WTC11 (cell line): ENCODE measurements around the gene KLRG1.

Experiments used
- CREB1 ChIP-seq: sonication (generic); formaldehyde crosslinking; IDR thresholded peaks from 2 replicates; pipeline ENCODE4 v1.8.0; 2023; ENCODE audit warnings: mild to moderate bottlenecking, missing genetic modification reagents
- ETV6 ChIP-seq: sonication (generic); formaldehyde crosslinking; IDR thresholded peaks from 2 replicates; pipeline ENCODE4 v1.8.1; 2022; ENCODE audit warnings: mild to moderate bottlenecking, missing genetic modification reagents
- FOXP1 ChIP-seq: sonication (generic); formaldehyde crosslinking; IDR thresholded peaks from 2 replicates; pipeline ENCODE4 v1.8.0; 2022; ENCODE audit warnings: missing genetic modification reagents, mild to moderate bottlenecking, moderate library complexity, borderline replicate concordance
- TF ChIP-seq, protein P1 (sequence below): sonication (generic); formaldehyde crosslinking; IDR thresholded peaks from 2 replicates; pipeline ENCODE4 v1.8.0; 2022; ENCODE audit warnings: mild to moderate bottlenecking, missing genetic modification reagents
- TF ChIP-seq, protein P2 (sequence below): fragments of 200-600 bp; IDR thresholded peaks from 2 replicates; pipeline ENCODE4 v1.8.0; 2022; ENCODE audit warnings: antibody characterized with exemption
- TF ChIP-seq, protein P3 (sequence below): sonication (generic); formaldehyde crosslinking; conservative IDR thresholded peaks from 2 replicates; pipeline ENCODE4 v1.8.1; 2022; ENCODE audit warnings: mild to moderate bottlenecking, missing genetic modification reagents
- TF ChIP-seq, protein P4 (sequence below): sonication (generic); formaldehyde crosslinking; IDR thresholded peaks from 2 replicates; pipeline ENCODE4 v1.8.0; 2022; ENCODE audit warnings: missing genetic modification reagents
- TF ChIP-seq, protein P5 (sequence below): sonication (generic); formaldehyde crosslinking; conservative IDR thresholded peaks from 2 replicates; pipeline ENCODE4 v1.8.1; 2023; ENCODE audit warnings: mild to moderate bottlenecking, low read depth, missing genetic modification reagents, moderate library complexity
- TF ChIP-seq, protein P6 (sequence below): sonication (generic); formaldehyde crosslinking; IDR thresholded peaks from 2 replicates; pipeline ENCODE4 v1.8.0; 2022; ENCODE audit warnings: mild to moderate bottlenecking, missing genetic modification reagents
- TF ChIP-seq, protein P7 (sequence below): sonication (generic); formaldehyde crosslinking; IDR thresholded peaks from 2 replicates; pipeline ENCODE4 v1.8.1; 2023; ENCODE audit warnings: mild to moderate bottlenecking, missing genetic modification reagents, borderline replicate concordance
- TF ChIP-seq, protein P8 (sequence below): sonication (generic); formaldehyde crosslinking; IDR thresholded peaks from 2 replicates; pipeline ENCODE4 v1.8.0; 2023; ENCODE audit warnings: mild to moderate bottlenecking, missing genetic modification reagents

DNA sequence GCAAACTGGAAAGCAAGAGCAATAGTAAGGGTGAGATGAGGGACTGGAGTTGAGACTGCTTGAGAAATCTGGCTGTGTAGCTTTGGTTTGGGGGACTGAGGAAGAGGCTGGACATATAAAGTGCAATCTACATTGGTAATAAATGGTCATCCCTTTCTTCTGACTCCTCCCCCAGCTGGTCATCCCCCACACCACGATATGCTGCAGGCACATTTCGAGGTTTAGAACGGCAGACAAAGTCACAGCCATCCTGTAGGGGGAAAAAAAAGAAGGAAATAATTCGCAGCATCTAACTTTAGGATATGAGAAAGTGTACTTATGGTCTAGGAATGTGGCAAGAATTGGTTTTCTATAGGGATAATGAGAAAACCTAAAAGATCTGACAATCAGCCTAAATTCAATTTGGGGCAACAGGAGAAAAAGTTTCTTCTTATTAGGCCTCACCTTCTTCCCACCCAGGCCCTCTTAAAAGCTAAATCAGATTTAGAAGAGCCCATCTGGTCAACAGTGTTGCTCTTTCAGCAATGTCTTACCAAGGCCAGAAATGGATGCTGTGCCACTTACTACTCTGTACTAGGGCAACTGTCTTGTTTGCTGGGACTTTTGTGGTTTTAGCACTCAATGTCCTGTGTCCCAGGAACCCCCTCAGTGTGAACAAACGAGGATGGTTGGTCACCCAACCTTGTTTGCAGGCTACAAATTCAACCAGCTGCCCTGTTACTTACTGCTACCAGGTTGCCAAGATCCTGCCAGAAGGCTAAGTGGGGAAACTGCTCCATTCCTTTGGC, 47.5 kb upstream of the KLRG1 start:
- TF ChIP-seq, protein P1, sequence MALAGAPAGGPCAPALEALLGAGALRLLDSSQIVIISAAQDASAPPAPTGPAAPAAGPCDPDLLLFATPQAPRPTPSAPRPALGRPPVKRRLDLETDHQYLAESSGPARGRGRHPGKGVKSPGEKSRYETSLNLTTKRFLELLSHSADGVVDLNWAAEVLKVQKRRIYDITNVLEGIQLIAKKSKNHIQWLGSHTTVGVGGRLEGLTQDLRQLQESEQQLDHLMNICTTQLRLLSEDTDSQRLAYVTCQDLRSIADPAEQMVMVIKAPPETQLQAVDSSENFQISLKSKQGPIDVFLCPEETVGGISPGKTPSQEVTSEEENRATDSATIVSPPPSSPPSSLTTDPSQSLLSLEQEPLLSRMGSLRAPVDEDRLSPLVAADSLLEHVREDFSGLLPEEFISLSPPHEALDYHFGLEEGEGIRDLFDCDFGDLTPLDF, result no peak
- TF ChIP-seq, protein P2, sequence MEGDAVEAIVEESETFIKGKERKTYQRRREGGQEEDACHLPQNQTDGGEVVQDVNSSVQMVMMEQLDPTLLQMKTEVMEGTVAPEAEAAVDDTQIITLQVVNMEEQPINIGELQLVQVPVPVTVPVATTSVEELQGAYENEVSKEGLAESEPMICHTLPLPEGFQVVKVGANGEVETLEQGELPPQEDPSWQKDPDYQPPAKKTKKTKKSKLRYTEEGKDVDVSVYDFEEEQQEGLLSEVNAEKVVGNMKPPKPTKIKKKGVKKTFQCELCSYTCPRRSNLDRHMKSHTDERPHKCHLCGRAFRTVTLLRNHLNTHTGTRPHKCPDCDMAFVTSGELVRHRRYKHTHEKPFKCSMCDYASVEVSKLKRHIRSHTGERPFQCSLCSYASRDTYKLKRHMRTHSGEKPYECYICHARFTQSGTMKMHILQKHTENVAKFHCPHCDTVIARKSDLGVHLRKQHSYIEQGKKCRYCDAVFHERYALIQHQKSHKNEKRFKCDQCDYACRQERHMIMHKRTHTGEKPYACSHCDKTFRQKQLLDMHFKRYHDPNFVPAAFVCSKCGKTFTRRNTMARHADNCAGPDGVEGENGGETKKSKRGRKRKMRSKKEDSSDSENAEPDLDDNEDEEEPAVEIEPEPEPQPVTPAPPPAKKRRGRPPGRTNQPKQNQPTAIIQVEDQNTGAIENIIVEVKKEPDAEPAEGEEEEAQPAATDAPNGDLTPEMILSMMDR, result no peak
- TF ChIP-seq, protein P3, sequence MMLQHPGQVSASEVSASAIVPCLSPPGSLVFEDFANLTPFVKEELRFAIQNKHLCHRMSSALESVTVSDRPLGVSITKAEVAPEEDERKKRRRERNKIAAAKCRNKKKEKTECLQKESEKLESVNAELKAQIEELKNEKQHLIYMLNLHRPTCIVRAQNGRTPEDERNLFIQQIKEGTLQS, result no peak
- TF ChIP-seq CREB1 (CRISPR knock-in tag) (no peak), ETV6 (CRISPR knock-in tag) (no peak), FOXP1 (CRISPR knock-in tag) (no peak)
- TF ChIP-seq, protein P4, sequence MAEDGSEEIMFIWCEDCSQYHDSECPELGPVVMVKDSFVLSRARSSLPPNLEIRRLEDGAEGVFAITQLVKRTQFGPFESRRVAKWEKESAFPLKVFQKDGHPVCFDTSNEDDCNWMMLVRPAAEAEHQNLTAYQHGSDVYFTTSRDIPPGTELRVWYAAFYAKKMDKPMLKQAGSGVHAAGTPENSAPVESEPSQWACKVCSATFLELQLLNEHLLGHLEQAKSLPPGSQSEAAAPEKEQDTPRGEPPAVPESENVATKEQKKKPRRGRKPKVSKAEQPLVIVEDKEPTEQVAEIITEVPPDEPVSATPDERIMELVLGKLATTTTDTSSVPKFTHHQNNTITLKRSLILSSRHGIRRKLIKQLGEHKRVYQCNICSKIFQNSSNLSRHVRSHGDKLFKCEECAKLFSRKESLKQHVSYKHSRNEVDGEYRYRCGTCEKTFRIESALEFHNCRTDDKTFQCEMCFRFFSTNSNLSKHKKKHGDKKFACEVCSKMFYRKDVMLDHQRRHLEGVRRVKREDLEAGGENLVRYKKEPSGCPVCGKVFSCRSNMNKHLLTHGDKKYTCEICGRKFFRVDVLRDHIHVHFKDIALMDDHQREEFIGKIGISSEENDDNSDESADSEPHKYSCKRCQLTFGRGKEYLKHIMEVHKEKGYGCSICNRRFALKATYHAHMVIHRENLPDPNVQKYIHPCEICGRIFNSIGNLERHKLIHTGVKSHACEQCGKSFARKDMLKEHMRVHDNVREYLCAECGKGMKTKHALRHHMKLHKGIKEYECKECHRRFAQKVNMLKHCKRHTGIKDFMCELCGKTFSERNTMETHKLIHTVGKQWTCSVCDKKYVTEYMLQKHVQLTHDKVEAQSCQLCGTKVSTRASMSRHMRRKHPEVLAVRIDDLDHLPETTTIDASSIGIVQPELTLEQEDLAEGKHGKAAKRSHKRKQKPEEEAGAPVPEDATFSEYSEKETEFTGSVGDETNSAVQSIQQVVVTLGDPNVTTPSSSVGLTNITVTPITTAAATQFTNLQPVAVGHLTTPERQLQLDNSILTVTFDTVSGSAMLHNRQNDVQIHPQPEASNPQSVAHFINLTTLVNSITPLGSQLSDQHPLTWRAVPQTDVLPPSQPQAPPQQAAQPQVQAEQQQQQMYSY (CRISPR knock-in tag), result no peak
- TF ChIP-seq, protein P5, sequence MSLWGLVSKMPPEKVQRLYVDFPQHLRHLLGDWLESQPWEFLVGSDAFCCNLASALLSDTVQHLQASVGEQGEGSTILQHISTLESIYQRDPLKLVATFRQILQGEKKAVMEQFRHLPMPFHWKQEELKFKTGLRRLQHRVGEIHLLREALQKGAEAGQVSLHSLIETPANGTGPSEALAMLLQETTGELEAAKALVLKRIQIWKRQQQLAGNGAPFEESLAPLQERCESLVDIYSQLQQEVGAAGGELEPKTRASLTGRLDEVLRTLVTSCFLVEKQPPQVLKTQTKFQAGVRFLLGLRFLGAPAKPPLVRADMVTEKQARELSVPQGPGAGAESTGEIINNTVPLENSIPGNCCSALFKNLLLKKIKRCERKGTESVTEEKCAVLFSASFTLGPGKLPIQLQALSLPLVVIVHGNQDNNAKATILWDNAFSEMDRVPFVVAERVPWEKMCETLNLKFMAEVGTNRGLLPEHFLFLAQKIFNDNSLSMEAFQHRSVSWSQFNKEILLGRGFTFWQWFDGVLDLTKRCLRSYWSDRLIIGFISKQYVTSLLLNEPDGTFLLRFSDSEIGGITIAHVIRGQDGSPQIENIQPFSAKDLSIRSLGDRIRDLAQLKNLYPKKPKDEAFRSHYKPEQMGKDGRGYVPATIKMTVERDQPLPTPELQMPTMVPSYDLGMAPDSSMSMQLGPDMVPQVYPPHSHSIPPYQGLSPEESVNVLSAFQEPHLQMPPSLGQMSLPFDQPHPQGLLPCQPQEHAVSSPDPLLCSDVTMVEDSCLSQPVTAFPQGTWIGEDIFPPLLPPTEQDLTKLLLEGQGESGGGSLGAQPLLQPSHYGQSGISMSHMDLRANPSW, result no peak
- TF ChIP-seq, protein P6, sequence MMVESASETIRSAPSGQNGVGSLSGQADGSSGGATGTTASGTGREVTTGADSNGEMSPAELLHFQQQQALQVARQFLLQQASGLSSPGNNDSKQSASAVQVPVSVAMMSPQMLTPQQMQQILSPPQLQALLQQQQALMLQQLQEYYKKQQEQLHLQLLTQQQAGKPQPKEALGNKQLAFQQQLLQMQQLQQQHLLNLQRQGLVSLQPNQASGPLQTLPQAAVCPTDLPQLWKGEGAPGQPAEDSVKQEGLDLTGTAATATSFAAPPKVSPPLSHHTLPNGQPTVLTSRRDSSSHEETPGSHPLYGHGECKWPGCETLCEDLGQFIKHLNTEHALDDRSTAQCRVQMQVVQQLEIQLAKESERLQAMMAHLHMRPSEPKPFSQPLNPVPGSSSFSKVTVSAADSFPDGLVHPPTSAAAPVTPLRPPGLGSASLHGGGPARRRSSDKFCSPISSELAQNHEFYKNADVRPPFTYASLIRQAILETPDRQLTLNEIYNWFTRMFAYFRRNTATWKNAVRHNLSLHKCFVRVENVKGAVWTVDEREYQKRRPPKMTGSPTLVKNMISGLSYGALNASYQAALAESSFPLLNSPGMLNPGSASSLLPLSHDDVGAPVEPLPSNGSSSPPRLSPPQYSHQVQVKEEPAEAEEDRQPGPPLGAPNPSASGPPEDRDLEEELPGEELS (CRISPR knock-in tag), result no peak
- TF ChIP-seq, protein P7, sequence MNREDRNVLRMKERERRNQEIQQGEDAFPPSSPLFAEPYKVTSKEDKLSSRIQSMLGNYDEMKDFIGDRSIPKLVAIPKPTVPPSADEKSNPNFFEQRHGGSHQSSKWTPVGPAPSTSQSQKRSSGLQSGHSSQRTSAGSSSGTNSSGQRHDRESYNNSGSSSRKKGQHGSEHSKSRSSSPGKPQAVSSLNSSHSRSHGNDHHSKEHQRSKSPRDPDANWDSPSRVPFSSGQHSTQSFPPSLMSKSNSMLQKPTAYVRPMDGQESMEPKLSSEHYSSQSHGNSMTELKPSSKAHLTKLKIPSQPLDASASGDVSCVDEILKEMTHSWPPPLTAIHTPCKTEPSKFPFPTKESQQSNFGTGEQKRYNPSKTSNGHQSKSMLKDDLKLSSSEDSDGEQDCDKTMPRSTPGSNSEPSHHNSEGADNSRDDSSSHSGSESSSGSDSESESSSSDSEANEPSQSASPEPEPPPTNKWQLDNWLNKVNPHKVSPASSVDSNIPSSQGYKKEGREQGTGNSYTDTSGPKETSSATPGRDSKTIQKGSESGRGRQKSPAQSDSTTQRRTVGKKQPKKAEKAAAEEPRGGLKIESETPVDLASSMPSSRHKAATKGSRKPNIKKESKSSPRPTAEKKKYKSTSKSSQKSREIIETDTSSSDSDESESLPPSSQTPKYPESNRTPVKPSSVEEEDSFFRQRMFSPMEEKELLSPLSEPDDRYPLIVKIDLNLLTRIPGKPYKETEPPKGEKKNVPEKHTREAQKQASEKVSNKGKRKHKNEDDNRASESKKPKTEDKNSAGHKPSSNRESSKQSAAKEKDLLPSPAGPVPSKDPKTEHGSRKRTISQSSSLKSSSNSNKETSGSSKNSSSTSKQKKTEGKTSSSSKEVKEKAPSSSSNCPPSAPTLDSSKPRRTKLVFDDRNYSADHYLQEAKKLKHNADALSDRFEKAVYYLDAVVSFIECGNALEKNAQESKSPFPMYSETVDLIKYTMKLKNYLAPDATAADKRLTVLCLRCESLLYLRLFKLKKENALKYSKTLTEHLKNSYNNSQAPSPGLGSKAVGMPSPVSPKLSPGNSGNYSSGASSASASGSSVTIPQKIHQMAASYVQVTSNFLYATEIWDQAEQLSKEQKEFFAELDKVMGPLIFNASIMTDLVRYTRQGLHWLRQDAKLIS, result no peak
- TF ChIP-seq, protein P8, sequence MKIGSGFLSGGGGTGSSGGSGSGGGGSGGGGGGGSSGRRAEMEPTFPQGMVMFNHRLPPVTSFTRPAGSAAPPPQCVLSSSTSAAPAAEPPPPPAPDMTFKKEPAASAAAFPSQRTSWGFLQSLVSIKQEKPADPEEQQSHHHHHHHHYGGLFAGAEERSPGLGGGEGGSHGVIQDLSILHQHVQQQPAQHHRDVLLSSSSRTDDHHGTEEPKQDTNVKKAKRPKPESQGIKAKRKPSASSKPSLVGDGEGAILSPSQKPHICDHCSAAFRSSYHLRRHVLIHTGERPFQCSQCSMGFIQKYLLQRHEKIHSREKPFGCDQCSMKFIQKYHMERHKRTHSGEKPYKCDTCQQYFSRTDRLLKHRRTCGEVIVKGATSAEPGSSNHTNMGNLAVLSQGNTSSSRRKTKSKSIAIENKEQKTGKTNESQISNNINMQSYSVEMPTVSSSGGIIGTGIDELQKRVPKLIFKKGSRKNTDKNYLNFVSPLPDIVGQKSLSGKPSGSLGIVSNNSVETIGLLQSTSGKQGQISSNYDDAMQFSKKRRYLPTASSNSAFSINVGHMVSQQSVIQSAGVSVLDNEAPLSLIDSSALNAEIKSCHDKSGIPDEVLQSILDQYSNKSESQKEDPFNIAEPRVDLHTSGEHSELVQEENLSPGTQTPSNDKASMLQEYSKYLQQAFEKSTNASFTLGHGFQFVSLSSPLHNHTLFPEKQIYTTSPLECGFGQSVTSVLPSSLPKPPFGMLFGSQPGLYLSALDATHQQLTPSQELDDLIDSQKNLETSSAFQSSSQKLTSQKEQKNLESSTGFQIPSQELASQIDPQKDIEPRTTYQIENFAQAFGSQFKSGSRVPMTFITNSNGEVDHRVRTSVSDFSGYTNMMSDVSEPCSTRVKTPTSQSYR (CRISPR knock-in tag), result no peak
